Peyer's patch (tissue), 4 donors: ENCODE data around the gene THBS3.

Source experiments
- POLR2A ChIP-seq, 2 donors: fragments of 450-650 bp; IDR thresholded peaks; one replicate each; pipeline ENCODE4 v1.5.1; 2017; ENCODE audit warnings: antibody characterized with exemption in 2 of 2, mild to moderate bottlenecking in 2 of 2, moderate library complexity in 2 of 2
- TF ChIP-seq, protein P1 (sequence below), 6 experiments: fragments of 450-650 bp in 4 of 6; fragments of 200-600 bp in 2 of 6; sonication (generic) in 1 of 6; IDR thresholded peaks; one replicate each; pipeline ENCODE4 v1.5.1; 2017 to 2019; ENCODE audit warnings: antibody characterized with exemption in 6 of 6, mild to moderate bottlenecking in 3 of 6, moderate library complexity in 1 of 6

DNA sequence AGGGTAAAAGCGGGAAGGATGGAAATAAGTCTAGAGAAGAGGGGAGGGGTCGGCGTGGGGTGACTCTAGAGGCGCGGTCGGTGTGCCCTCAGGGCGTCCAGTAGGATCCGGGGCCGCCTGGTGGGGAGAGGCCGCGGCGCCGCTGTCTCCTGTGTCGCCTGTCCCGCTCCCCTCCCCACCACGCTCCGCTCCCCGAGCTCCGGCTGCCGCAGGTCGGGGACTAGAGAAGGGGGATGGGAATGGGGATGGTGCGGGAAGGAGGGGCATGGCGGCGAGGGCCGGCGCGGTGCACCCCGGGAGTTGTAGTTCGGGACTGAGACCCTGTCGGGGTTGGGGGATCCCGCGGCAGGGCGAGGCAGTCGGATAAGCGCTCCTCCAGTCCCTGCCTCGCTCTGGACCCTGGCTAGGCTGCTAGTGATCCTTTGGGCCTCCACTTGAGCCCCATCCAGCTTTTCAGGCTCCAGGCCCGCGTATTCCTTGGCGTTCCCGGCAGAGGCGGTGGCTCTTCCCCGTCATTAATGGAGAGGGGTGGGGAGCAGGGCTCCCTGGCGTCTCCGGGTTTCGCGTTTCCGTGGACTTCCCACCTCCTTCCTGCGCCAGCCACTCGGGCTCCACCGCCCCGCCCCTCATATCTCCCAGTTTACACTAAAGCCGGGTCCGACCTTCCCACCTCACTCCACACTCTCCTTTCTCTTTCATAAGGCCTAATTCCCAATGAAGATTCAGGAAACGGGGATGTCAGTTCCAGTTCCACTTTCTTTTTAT, 47.7 kb upstream of the THBS3 start, which contains the start of gene ENTREP3:
- TF ChIP-seq, protein P1, sequence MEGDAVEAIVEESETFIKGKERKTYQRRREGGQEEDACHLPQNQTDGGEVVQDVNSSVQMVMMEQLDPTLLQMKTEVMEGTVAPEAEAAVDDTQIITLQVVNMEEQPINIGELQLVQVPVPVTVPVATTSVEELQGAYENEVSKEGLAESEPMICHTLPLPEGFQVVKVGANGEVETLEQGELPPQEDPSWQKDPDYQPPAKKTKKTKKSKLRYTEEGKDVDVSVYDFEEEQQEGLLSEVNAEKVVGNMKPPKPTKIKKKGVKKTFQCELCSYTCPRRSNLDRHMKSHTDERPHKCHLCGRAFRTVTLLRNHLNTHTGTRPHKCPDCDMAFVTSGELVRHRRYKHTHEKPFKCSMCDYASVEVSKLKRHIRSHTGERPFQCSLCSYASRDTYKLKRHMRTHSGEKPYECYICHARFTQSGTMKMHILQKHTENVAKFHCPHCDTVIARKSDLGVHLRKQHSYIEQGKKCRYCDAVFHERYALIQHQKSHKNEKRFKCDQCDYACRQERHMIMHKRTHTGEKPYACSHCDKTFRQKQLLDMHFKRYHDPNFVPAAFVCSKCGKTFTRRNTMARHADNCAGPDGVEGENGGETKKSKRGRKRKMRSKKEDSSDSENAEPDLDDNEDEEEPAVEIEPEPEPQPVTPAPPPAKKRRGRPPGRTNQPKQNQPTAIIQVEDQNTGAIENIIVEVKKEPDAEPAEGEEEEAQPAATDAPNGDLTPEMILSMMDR (IDR thresholded peaks at IDR 0.05), result no peak
- TF ChIP-seq POLR2A (IDR thresholded peaks at IDR 0.05), result peak; percentile 24 to 57
